BLaER1 (cell line): ENCODE results near the gene HAS3.

Experiments used
- H3K27ac ChIP-seq: shearing (Covaris generic); formaldehyde crosslinking; 2 replicates; pipeline ENCODE4 v1.8.1; 2022
- H3K27me3 ChIP-seq: shearing (Covaris generic); formaldehyde crosslinking; 2 replicates; pipeline ENCODE4 v1.8.1; 2022
- H3K36me3 ChIP-seq: shearing (Covaris generic); formaldehyde crosslinking; 2 replicates; pipeline ENCODE4 v1.8.1; 2022
- H3K4me1 ChIP-seq: shearing (Covaris generic); formaldehyde crosslinking; 2 replicates; pipeline ENCODE4 v1.8.1; 2022
- H3K4me2 ChIP-seq: shearing (Covaris generic); formaldehyde crosslinking; 2 replicates; pipeline ENCODE4 v1.8.1; 2022
- H3K4me3 ChIP-seq: shearing (Covaris generic); formaldehyde crosslinking; 2 replicates; pipeline ENCODE4 v1.8.1; 2022
- H3K9ac ChIP-seq: shearing (Covaris generic); formaldehyde crosslinking; 2 replicates; pipeline ENCODE4 v1.8.1; 2022
- H3K9me3 ChIP-seq: shearing (Covaris generic); formaldehyde crosslinking; 2 replicates; pipeline ENCODE4 v1.8.1; 2022
- H4K20me1 ChIP-seq: shearing (Covaris generic); formaldehyde crosslinking; 2 replicates; pipeline ENCODE4 v1.8.1; 2022
- Cebpa-rat ChIP-seq: shearing (Covaris generic); IDR thresholded peaks from 2 replicates; pipeline ENCODE4 v1.8.1; 2022

The HAS3 gene

DNA sequence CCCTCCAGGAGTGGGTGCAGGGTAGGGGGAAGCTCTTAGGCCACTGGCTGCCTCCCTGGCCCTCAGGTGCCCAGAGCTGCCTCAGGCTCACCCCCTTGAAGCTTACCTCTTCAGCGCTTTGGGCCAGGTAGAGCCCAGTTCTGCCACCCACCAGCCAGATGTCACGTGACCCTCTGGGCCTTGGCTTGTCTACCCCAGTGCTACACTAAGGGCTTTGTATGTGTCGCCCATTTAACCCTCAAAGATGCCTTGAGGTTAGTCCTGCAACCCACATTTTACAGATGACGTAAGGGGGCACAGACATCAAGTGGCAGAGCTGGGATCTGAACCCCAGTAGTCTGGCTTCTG, 3.4 kb downstream of the HAS3 start:
- no peak overlapping the region for H3K9ac ChIP-seq
- H3K4me2 ChIP-seq, result no peak overlapping the region
- H3K27ac ChIP-seq, result no peak overlapping the region

DNA sequence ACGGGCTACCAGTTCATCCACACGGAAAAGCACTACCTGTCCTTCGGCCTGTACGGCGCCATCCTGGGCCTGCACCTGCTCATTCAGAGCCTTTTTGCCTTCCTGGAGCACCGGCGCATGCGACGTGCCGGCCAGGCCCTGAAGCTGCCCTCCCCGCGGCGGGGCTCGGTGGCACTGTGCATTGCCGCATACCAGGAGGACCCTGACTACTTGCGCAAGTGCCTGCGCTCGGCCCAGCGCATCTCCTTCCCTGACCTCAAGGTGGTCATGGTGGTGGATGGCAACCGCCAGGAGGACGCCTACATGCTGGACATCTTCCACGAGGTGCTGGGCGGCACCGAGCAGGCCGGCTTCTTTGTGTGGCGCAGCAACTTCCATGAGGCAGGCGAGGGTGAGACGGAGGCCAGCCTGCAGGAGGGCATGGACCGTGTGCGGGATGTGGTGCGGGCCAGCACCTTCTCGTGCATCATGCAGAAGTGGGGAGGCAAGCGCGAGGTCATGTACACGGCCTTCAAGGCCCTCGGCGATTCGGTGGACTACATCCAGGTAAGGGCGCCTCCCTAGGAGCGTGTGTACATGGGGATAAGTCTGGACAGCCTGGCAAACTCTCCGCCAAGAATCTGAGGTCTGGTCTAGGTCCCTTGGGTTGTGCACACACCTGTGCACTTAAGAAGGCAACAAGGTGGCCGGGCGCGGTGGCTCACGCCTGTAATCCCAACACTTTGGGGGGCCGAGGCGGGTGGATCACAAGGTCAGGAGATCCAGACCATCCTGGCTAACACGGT, 4.2 kb downstream of the HAS3 start:
- no peak overlapping the region for H3K27ac ChIP-seq
- H3K9me3 ChIP-seq, result no peaks in the 10 kb centered on the region
- H3K4me3 ChIP-seq, result no peak overlapping the region
- H4K20me1 ChIP-seq, result peaks cover 100% of the 10 kb centered on the region
- no peak overlapping the region for H3K4me2 ChIP-seq
- no peak overlapping the region for H3K9ac ChIP-seq
- peaks cover 22% of the 10 kb centered on the region; the same call in 1 of the 2 replicates for H3K4me1 ChIP-seq
- peaks cover 53% of the 10 kb centered on the region for H3K36me3 ChIP-seq
- no peak for TF ChIP-seq Cebpa-rat
- peaks cover 45% of the 10 kb centered on the region for H3K27me3 ChIP-seq

More for the DNA sequence above, 3.4 kb downstream of the HAS3 start:
- H3K4me3 ChIP-seq, result no peak overlapping the region
- H3K4me1 ChIP-seq, result peaks cover 20% of the 10 kb centered on the region; the same call in 1 of the 2 replicates
- H3K36me3 ChIP-seq, result peaks cover 45% of the 10 kb centered on the region
- TF ChIP-seq Cebpa-rat, result no peak
- H3K27me3 ChIP-seq, result peaks cover 48% of the 10 kb centered on the region
- no peaks in the 10 kb centered on the region for H3K9me3 ChIP-seq
- peaks cover 94% of the 10 kb centered on the region for H4K20me1 ChIP-seq

DNA sequence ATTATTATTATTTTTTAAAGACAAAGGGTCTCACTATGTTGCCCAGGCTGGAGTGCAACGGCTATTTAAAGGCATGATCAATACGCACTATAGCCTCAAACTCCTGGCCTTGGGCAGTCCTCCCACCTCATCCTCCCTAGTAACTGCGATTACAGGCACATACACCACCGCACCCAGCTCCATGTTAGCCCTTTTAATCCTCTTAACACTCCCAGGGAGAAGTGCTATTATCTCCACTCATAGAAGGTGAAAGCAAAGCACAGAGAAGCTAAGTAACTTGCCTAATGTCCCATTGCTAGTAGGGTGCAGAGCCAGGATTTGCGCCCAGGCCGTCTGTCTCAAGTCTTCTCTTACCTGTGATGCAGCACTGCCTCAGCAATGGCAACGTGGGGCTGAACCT, 5.0 kb downstream of the HAS3 start:
- H3K9ac ChIP-seq, result no peak overlapping the region
- peaks cover 100% of the 10 kb centered on the region for H4K20me1 ChIP-seq
- no peaks in the 10 kb centered on the region for H3K9me3 ChIP-seq
- no peak for TF ChIP-seq Cebpa-rat
- no peak overlapping the region for H3K4me2 ChIP-seq
- H3K27ac ChIP-seq, result no peak overlapping the region
- H3K4me1 ChIP-seq, result peaks cover 26% of the 10 kb centered on the region; the same call in 1 of the 2 replicates
- H3K36me3 ChIP-seq, result peaks cover 61% of the 10 kb centered on the region
- no peak overlapping the region for H3K4me3 ChIP-seq
- peaks cover 38% of the 10 kb centered on the region for H3K27me3 ChIP-seq

GRCh38 chr16:69111216-69111875, 5.9 kb downstream of the HAS3 start:
- H3K9me3 ChIP-seq, result no peaks in the 10 kb centered on the region
- H3K27ac ChIP-seq, result no peak overlapping the region
- no peak overlapping the region for H3K4me2 ChIP-seq
- H3K4me3 ChIP-seq, result no peak overlapping the region
- TF ChIP-seq Cebpa-rat, result no peak
- H4K20me1 ChIP-seq, result peaks cover 100% of the 10 kb centered on the region
- H3K9ac ChIP-seq, result no peak overlapping the region
- peaks cover 28% of the 10 kb centered on the region for H3K27me3 ChIP-seq
- peaks cover 25% of the 10 kb centered on the region; the same call in 1 of the 2 replicates for H3K4me1 ChIP-seq
- peaks cover 70% of the 10 kb centered on the region for H3K36me3 ChIP-seq

GRCh38 chr16:69111876-69112230, 6.4 kb downstream of the HAS3 start:
- Histone ChIP-seq H3K27me3 (peaks cover 23% of the 10 kb centered on the region), H3K4me1 (peaks cover 20% of the 10 kb centered on the region; the same call in 1 of the 2 replicates), H3K9ac (no peak overlapping the region), H3K4me2 (no peak overlapping the region), H3K36me3 (peaks cover 75% of the 10 kb centered on the region), H3K27ac (no peak overlapping the region), H3K4me3 (no peak overlapping the region), H4K20me1 (peaks cover 100% of the 10 kb centered on the region), H3K9me3 (no peaks in the 10 kb centered on the region)
- TF ChIP-seq Cebpa-rat, result no peak

- peaks cover 17% of the 10 kb centered on the region for H3K27me3 ChIP-seq
- no peaks in the 10 kb centered on the region for H3K9me3 ChIP-seq
- H3K36me3 ChIP-seq, result peaks cover 82% of the 10 kb centered on the region
- no peak for TF ChIP-seq Cebpa-rat
- peaks cover 14% of the 10 kb centered on the region; the same call in 1 of the 2 replicates for H3K4me1 ChIP-seq
- H4K20me1 ChIP-seq, result peaks cover 100% of the 10 kb centered on the region
- no peak overlapping the region for H3K4me3 ChIP-seq
- no peak overlapping the region for H3K9ac ChIP-seq
- no peak overlapping the region for H3K27ac ChIP-seq
- H3K4me2 ChIP-seq, result no peak overlapping the region
These were observed 7.1 kb downstream of the HAS3 start for GRCh38 chr16:69112285-69113129.

DNA sequence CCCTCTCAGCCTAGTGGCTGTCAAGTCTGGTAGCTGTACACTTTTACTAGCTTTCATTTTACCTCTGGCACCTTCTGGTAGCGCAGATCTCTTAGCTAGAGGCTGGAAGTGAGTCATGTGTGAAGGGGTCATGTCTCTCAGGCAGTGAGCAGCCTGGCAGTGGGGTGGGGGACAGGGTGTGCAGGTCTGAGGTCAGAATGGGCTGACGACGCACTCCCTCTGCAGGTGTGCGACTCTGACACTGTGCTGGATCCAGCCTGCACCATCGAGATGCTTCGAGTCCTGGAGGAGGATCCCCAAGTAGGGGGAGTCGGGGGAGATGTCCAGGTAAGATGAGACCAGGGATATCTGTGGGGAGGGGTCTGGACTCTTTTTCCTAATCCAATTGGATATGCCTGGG, 7.8 kb downstream of the HAS3 start:
- Histone ChIP-seq H4K20me1 (peaks cover 100% of the 10 kb centered on the region), H3K36me3 (peaks cover 89% of the 10 kb centered on the region), H3K9ac (no peak overlapping the region), H3K4me1 (peaks cover 8% of the 10 kb centered on the region; the same call in 1 of the 2 replicates), H3K27me3 (peaks cover 10% of the 10 kb centered on the region), H3K4me2 (no peak overlapping the region), H3K4me3 (no peak overlapping the region), H3K27ac (no peak overlapping the region), H3K9me3 (no peaks in the 10 kb centered on the region)
- no peak for TF ChIP-seq Cebpa-rat

- TF ChIP-seq Cebpa-rat, result no peak
- peaks cover 96% of the 10 kb centered on the region for H3K36me3 ChIP-seq
These were observed 9.0 kb downstream of the HAS3 start for GRCh38 chr16:69114346-69114975.

DNA sequence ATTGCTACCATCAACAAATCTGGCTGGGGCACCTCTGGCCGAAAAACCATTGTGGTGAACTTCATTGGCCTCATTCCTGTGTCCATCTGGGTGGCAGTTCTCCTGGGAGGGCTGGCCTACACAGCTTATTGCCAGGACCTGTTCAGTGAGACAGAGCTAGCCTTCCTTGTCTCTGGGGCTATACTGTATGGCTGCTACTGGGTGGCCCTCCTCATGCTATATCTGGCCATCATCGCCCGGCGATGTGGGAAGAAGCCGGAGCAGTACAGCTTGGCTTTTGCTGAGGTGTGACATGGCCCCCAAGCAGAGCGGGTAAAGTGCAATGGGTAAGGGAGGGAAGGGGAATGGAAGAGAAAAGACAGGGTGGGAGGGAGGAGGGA, 9.5 kb downstream of the HAS3 start:
- H3K4me3 ChIP-seq, result no peak overlapping the region
- no peak for TF ChIP-seq Cebpa-rat
- H3K27me3 ChIP-seq, result no peaks in the 10 kb centered on the region
- H3K9ac ChIP-seq, result no peak overlapping the region
- peaks cover 100% of the 10 kb centered on the region for H4K20me1 ChIP-seq
- peaks cover 15% of the 10 kb centered on the region; the same call in 1 of the 2 replicates for H3K4me1 ChIP-seq
- H3K27ac ChIP-seq, result no peak overlapping the region
- no peak overlapping the region for H3K4me2 ChIP-seq
- peaks cover 96% of the 10 kb centered on the region for H3K36me3 ChIP-seq
- no peaks in the 10 kb centered on the region for H3K9me3 ChIP-seq

More at GRCh38 chr16:69114346-69114975, 9.0 kb downstream of the HAS3 start:
- no peaks in the 10 kb centered on the region for H3K9me3 ChIP-seq
- peaks cover 100% of the 10 kb centered on the region for H4K20me1 ChIP-seq
- H3K4me2 ChIP-seq, result no peak overlapping the region
- H3K4me1 ChIP-seq, result peaks cover 14% of the 10 kb centered on the region; the same call in 1 of the 2 replicates
- no peak overlapping the region for H3K4me3 ChIP-seq
- H3K27ac ChIP-seq, result no peak overlapping the region
- H3K27me3 ChIP-seq, result no peaks in the 10 kb centered on the region
- no peak overlapping the region for H3K9ac ChIP-seq
